ENCODE results near the gene MEOX1. TPM values are rescaled to one million over a fixed set of nuclear protein-coding genes. Genes with fewer than 3 reads are reported as not detected.

MEOX1 gene
- total RNA-seq (10 to 100 TPM in 2 of 4 donors, 1 to 10 TPM in 2; 4.2 to 16.8 (median 7.6) TPM), polyA plus RNA-seq (11.2 TPM)
- long read RNA-seq, donor 1, transcript MEOX1-201 (3 exons, 2,707 nt) = major isoform, 9 of 15 reads
- long read RNA-seq, donor 1, partial matches to known transcripts = 3 of 15 reads
- long read RNA-seq, donor 1, other reads (novel, unspliced or antisense) = 1 of 15 reads
- long read RNA-seq, donor 2, partial matches to known transcripts = 0 of 5 reads
- long read RNA-seq, donor 2, other reads (novel, unspliced or antisense) = 0 of 5 reads
- long read RNA-seq, donor 3, transcript MEOX1-201 (3 exons, 2,707 nt) = major isoform, 33 of 54 reads
- long read RNA-seq, donor 3, partial matches to known transcripts = 13 of 54 reads
- long read RNA-seq, donor 3, other reads (novel, unspliced or antisense) = 5 of 54 reads
- long read RNA-seq, donor 4, transcript MEOX1-201 (3 exons, 2,707 nt) = major isoform, 6 of 9 reads
- long read RNA-seq, donor 4, partial matches to known transcripts = 1 of 9 reads
- long read RNA-seq, donor 4, other reads (novel, unspliced or antisense) = 1 of 9 reads

DNA sequence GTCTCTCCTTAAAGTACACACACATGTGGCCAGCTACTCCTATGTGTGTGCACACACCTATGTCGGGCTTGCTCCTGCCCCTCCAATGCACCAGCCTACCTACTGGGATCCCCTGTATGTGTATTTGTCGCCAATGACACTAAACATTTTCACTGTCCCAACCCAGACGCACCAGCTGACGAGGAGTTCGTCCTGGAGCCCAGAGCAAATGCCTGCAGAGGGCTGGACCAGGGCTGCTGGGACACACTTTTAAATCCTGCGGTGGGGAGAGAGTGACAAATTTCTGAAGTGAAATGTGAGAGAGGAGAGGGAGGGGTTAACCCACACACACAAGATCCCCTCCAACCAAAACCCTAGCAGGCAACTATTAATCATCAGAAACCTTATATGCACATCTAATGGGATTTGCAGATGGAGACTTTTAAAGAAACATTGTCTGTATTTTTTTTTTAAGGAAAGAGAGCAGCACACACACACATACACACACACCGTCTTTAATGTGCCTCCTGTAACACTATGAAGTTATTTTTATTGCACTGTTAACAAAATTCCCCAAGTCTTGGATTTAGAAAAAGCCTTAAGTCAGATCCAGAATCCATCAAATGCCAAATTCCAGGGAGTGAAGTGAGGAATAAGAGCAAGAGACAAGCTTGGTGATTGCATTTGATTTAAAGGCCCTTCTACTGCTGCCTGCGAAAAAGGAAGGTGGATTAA, at the start of gene MEOX1:
Gene MEOX1, minus strand, starts transcription at position 224 of the 714 bp plus-strand sequence. CDS start 388 bp downstream, outside the sequence.
- Histone ChIP-seq H3K4me1 (ENCODE audit: control insufficient read depth, insufficient read depth, low read length) (peaks cover 9% of the 10 kb centered on the region), H3K4me3 (ENCODE audit: low read length) (peak within 1 kb of the TSS; percentile 60), H3K27ac (ENCODE audit: low read length) (peak within 1 kb of the TSS; percentile 83), H3K9me3 (ENCODE audit: control insufficient read depth, low read length) (no peaks in the 10 kb centered on the region), H3K27me3 (ENCODE audit: control insufficient read depth, insufficient read depth) (no peaks in the 10 kb centered on the region)
- WGBS = 27% methylated on average over 8 of the region's 8 CpGs
- DNase-seq (no peak), ATAC-seq (peak in 1 of 2 donors; percentile 4)
- intact Hi-C loops (cut with DNase I) = no loop called here

DNA sequence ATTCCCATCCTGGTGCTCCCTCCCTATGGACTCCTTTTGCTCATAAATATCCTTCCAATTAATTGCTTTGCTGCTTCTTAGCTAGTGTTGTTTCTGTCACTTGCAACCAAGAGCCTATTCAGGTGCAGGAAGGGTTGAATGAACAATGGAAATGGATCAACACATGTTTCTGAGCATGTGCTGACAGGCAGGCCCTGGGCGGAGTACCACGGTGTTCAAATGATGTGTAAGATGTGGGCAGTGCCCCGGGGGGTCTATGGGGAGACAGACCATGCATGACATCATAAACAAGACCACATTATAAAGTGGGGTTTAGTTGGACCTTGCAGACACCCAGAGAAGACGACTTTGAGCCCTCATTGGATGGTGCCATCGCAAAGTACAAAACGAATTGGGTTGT, 48.4 kb upstream of the MEOX1 start:
- WGBS = 92% methylated on average over 6 of the region's 6 CpGs
- intact Hi-C loops (cut with DNase I) = no loop called here
- DNase-seq (no peak), ATAC-seq (no peak)
- Histone ChIP-seq H3K4me1 (ENCODE audit: control insufficient read depth, insufficient read depth, low read length) (no peaks in the 10 kb centered on the region), H3K9me3 (ENCODE audit: control insufficient read depth, low read length) (no peaks in the 10 kb centered on the region), H3K27ac (ENCODE audit: low read length) (no peak overlapping the region), H3K4me3 (ENCODE audit: low read length) (no peak overlapping the region), H3K27me3 (ENCODE audit: control insufficient read depth, insufficient read depth) (no peaks in the 10 kb centered on the region)

DNA sequence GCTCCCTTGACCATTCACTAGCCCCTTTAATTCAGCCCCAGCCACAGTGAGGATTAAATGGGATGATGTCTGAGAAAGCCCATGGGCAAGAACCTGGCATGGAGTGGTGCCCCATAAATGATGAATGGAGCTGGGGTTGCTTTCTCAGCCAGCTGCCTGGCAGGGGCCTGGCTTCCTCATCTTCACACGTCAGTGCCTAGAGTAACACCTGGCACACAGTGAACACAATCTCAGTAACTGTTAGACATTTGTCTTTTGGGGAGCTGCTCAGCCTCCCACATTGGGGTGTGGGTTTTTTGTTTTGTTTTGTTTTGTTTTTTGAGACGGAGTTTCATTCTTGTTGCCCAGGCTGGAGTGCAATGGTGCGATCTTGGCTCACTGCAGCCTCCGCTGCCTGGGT, 47.5 kb upstream of the MEOX1 start:
- intact Hi-C loops (cut with DNase I) = no loop called here
- Histone ChIP-seq H3K27ac (ENCODE audit: low read length) (no peak overlapping the region), H3K9me3 (ENCODE audit: control insufficient read depth, low read length) (no peaks in the 10 kb centered on the region), H3K4me1 (ENCODE audit: control insufficient read depth, insufficient read depth, low read length) (no peaks in the 10 kb centered on the region), H3K4me3 (ENCODE audit: low read length) (no peak overlapping the region), H3K27me3 (ENCODE audit: control insufficient read depth, insufficient read depth) (no peaks in the 10 kb centered on the region)
- ATAC-seq (no peak), DNase-seq (no peak)
- WGBS = 93% methylated on average over 4 of the region's 4 CpGs

DNA sequence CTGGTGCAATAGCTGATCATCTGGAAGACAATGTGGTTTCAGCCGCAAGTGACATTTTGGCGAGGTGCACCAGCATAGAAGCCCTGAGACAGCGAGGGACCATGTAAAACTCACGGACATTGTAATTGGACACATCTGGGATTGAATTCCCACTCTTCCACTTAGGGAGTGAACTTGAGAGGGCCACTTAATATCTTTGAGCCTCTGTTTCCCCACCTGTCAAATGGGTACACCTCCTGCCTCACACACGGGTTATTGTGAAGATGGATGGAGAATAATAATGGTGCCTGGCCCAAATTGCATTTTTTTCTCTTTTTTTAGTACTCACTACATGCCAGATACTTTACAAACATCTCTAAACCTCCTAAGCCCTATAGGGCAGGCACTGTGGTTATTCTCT, 45.5 kb upstream of the MEOX1 start:
- H3K4me1 ChIP-seq (ENCODE audit: control insufficient read depth, insufficient read depth, low read length) = no peaks in the 10 kb centered on the region
- WGBS = 93% methylated on average over 5 of the region's 5 CpGs
- no peaks in the 10 kb centered on the region for H3K27me3 ChIP-seq (ENCODE audit: control insufficient read depth, insufficient read depth)
- intact Hi-C loops (cut with DNase I) = no loop called here
- no peak overlapping the region for H3K27ac ChIP-seq (ENCODE audit: low read length)
- no peak for DNase-seq
- H3K4me3 ChIP-seq (ENCODE audit: low read length) = no peak overlapping the region
- no peak for ATAC-seq
- H3K9me3 ChIP-seq (ENCODE audit: control insufficient read depth, low read length) = no peaks in the 10 kb centered on the region

DNA sequence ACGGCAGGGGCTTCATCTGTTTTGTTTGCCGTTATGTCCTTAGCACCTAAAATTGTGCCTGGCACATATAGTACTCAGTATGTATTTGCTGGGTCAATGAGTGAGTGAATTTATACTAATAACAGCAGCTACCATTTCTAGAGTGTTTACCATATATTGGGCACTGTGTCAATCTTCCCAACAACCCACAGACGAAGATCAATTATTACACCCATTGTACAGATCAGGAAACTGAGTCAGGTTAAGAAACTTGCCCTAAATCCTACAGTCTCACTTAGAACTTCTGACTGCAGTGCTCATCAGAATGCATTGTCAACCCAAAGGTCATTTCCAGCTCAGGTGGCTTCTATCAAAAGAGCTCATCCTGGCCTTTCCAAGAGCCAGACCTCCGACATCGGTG, 44.5 kb upstream of the MEOX1 start:
- WGBS = 83% methylated on average over 5 of the region's 5 CpGs
- Histone ChIP-seq H3K27ac (ENCODE audit: low read length) (no peak overlapping the region), H3K27me3 (ENCODE audit: control insufficient read depth, insufficient read depth) (no peaks in the 10 kb centered on the region), H3K4me3 (ENCODE audit: low read length) (no peak overlapping the region), H3K4me1 (ENCODE audit: control insufficient read depth, insufficient read depth, low read length) (no peaks in the 10 kb centered on the region), H3K9me3 (ENCODE audit: control insufficient read depth, low read length) (no peaks in the 10 kb centered on the region)
- ATAC-seq (no peak), DNase-seq (no peak)
- intact Hi-C loops (cut with DNase I) = no loop called here

DNA sequence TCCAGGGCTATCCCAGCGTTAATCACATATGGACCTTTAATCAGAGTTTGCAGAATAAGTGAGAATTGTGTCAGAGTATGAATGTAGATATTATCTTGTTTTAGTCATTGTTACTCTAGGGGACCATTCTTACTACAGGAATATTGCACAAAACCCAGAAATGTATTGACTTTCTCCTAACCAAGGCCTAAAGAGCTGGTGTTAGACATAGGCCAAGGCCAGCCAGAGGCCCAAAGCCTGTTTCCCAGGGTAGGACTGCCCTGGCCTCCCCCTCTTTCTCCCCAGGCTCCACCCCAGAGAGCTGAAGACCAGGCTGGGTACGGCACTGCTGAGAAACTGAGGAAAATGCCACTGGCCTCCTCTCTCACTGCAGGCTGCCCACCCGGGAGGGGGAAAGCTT, 41.9 kb upstream of the MEOX1 start:
- no peak for DNase-seq
- Histone ChIP-seq H3K4me1 (ENCODE audit: control insufficient read depth, insufficient read depth, low read length) (no peaks in the 10 kb centered on the region), H3K27ac (ENCODE audit: low read length) (no peak overlapping the region), H3K27me3 (ENCODE audit: control insufficient read depth, insufficient read depth) (no peaks in the 10 kb centered on the region), H3K9me3 (ENCODE audit: control insufficient read depth, low read length) (no peaks in the 10 kb centered on the region), H3K4me3 (ENCODE audit: low read length) (no peak overlapping the region)
- 92% methylated on average over 3 of the region's 3 CpGs for WGBS
- no peak for ATAC-seq
- intact Hi-C loops (cut with DNase I) = loop anchor here in 1 of 4 donors (2.0 kb wide), 1 partner anchor 53 kb away; no protein-coding TSS in a partner anchor

DNA sequence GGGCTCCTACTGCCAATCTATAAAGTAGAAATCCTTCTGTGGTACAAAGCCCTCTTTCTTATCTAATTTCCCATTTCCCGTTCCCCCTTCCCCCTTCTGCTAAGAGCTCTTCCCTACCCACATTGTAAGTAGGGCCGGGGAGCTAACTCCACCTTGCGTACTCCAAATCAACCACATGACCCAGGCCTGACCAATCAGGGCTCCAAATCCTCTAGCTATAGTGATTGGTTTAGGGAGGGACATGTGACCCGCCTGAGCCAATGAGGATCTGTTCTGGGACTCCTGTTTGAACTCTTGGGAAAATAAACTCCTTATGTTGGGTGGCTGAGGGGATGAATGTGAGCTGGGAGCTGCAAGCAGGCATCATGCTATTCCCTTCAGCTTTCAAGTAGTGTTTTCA, 40.9 kb upstream of the MEOX1 start:
- 82% methylated on average over 4 of the region's 4 CpGs for WGBS
- Histone ChIP-seq H3K4me1 (ENCODE audit: control insufficient read depth, insufficient read depth, low read length) (no peaks in the 10 kb centered on the region), H3K9me3 (ENCODE audit: control insufficient read depth, low read length) (no peaks in the 10 kb centered on the region), H3K27ac (ENCODE audit: low read length) (no peak overlapping the region), H3K4me3 (ENCODE audit: low read length) (no peak overlapping the region), H3K27me3 (ENCODE audit: control insufficient read depth, insufficient read depth) (no peaks in the 10 kb centered on the region)
- intact Hi-C loops (cut with DNase I) = loop anchor here in 1 of 4 donors (2.0 kb wide), 1 partner anchor 54 kb away; no protein-coding TSS in a partner anchor
- no peak for ATAC-seq
- DNase-seq = no peak

DNA sequence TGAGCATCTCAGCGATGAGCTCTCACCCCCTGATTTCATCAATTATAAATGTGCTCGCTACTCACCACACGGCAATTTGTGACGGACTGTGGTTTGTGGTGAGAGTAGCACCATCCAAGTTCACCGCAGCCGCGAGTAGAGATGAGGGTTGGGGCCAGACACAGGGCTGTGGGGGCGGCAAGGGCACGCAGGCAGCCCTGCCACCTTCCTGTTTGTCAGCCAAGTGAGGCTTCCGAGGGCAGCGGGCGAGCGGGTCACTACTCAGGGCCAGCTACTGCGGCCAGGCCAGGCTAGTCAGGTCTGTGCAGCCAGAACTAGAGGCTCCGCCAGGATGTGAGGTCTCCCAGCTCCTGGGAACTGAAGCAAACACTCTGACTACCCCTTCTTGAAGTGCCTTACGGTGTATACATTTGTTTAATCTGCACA, 39.6 kb upstream of the MEOX1 start:
- Histone ChIP-seq H3K4me3 (ENCODE audit: low read length) (no peak overlapping the region), H3K27me3 (ENCODE audit: control insufficient read depth, insufficient read depth) (no peaks in the 10 kb centered on the region), H3K9me3 (ENCODE audit: control insufficient read depth, low read length) (no peaks in the 10 kb centered on the region), H3K4me1 (ENCODE audit: control insufficient read depth, insufficient read depth, low read length) (no peaks in the 10 kb centered on the region), H3K27ac (ENCODE audit: low read length) (no peak overlapping the region)
- ATAC-seq (no peak), DNase-seq (no peak)
- 68% methylated on average over 16 of the region's 16 CpGs for WGBS
- intact Hi-C loops (cut with DNase I) = no loop called here

DNA sequence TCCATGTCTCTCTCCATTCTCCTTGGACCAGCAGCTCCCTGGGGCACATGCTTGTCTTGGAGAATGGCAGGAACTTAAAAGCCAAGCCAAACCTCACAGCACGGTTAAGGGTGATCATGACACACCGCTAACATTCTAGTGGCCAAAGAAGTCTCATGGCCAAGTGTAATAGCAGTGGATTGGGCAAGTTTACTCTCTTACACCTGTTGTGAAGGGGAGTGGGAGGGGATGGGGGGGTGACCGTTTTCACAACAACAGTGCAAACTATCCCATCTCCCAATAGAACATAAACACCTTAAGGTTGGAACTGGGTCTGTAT, 37.7 kb upstream of the MEOX1 start:
- H3K27ac ChIP-seq (ENCODE audit: low read length) = no peak overlapping the region
- DNase-seq (no peak), ATAC-seq (no peak)
- H3K4me1 ChIP-seq (ENCODE audit: control insufficient read depth, insufficient read depth, low read length) = peaks cover 5% of the 10 kb centered on the region
- WGBS = 81% methylated on average over 3 of the region's 3 CpGs
- H3K9me3 ChIP-seq (ENCODE audit: control insufficient read depth, low read length) = no peaks in the 10 kb centered on the region
- H3K4me3 ChIP-seq (ENCODE audit: low read length) = no peak overlapping the region
- intact Hi-C loops (cut with DNase I) = no loop called here
- no peaks in the 10 kb centered on the region for H3K27me3 ChIP-seq (ENCODE audit: control insufficient read depth, insufficient read depth)

DNA sequence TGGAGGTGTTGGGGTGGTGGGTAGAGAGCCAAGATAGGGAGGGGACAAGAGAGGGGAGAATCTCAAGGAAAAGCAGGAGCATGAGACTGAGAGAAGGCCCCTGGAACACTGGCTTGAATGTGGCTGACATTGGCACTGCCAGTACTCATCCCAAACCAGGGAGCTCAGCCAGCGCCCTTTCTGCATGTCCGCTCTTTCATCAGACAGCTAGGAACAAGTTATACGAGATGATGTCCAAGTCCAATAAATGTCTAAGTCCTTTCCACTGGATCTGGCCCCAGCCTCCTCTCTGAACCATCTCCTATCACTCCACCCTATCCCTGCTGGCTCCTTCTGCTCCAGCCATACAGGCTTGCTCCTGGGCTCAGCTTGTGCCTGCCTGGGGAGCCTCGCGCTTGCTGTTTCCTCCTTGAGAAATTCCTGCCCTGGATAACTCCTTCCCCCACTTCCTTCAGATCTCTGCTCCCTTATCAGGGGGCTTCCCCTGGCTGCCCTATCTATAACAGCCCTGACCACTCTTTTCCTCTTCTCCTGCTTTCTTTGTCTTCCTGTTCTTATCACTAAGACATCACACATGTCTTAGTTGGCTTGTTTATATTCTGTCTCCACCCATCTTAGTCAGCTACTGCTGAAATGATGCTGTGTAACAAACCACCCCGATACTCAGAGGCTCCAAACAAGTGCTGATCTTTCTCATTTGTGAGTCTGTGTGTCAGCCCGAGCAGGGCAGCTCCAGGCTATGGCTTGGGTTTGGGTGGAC, 37.1 kb upstream of the MEOX1 start:
- intact Hi-C loops (cut with DNase I) = no loop called here

More for the DNA sequence above, 37.1 kb upstream of the MEOX1 start:
- WGBS = 56% methylated on average over 7 of the region's 7 CpGs
- Histone ChIP-seq H3K4me1 (ENCODE audit: control insufficient read depth, insufficient read depth, low read length) (peaks cover 5% of the 10 kb centered on the region), H3K9me3 (ENCODE audit: control insufficient read depth, low read length) (no peaks in the 10 kb centered on the region), H3K27ac (ENCODE audit: low read length) (no peak overlapping the region), H3K27me3 (ENCODE audit: control insufficient read depth, insufficient read depth) (no peaks in the 10 kb centered on the region), H3K4me3 (ENCODE audit: low read length) (no peak overlapping the region)
- no peak for DNase-seq
- ATAC-seq = peak; percentile 16 to 24

Measured in right cardiac atrium (tissue), 5 donors.